Thyroid gland (tissue), 4 donors: ENCODE data around the gene PLEKHA5. TPM values are rescaled to one million over a fixed set of nuclear protein-coding genes. Genes with fewer than 3 reads are reported as not detected.

Source experiments
- DNase-seq, 2 donors: peaks; one replicate each; pipeline ENCODE4 v3.0.0-alpha.2; 2019
- H3K27ac ChIP-seq, 3 donors: fragments of 200-600 bp; sonication (generic); 1 replicate in 2 of 3; 2 replicates in 1 of 3; pipeline ENCODE4 v1.5.1; 2016 to 2019; ENCODE audit warnings: mild to moderate bottlenecking in 1 of 3, moderate library complexity in 1 of 3
- H3K27me3 ChIP-seq: fragments of 200-600 bp; sonication (generic); one replicate; pipeline ENCODE4 v1.5.1; 2019
- H3K36me3 ChIP-seq, 2 donors: fragments of 200-600 bp; sonication (generic); one replicate each; pipeline ENCODE4 v1.5.1; 2016 to 2019
- H3K4me1 ChIP-seq, 2 donors: fragments of 200-600 bp; sonication (generic); one replicate each; pipeline ENCODE4 v1.5.1; 2017 to 2019
- H3K4me3 ChIP-seq, 3 donors: fragments of 200-600 bp; sonication (generic); replicated peaks in 1 of 3; 1 replicate in 2 of 3; 2 replicates in 1 of 3; pipeline ENCODE4 v1.5.1; 2016; ENCODE audit warnings: mild to moderate bottlenecking in 1 of 3
- H3K9me3 ChIP-seq: fragments of 200-600 bp; sonication (generic); one replicate; pipeline ENCODE4 v1.5.1; 2017
- CTCF ChIP-seq, 6 experiments: fragments of 200-600 bp in 3 of 6; fragments of 450-650 bp in 3 of 6; sonication (generic) in 3 of 6; IDR thresholded peaks; one replicate each; pipeline ENCODE4 v1.5.1; 2016 to 2019; ENCODE audit warnings: antibody characterized with exemption in 6 of 6, mild to moderate bottlenecking in 2 of 6, inconsistent platforms in 1 of 6, moderate library complexity in 1 of 6
- POLR2A ChIP-seq, 2 donors: fragments of 450-650 bp; IDR thresholded peaks; one replicate each; pipeline ENCODE4 v1.6.1; 2017; ENCODE audit warnings: antibody characterized with exemption in 2 of 2, mild to moderate bottlenecking in 2 of 2, moderate library complexity in 1 of 2
- WGBS, 2 donors: methylation state at CpG; one replicate each; pipeline ENCODE4 v1.1.5; 2017; 5-methylcytosine and 5-hydroxymethylcytosine counted together
- intact Hi-C: fragments of 100-400 bp; cut with DNase I; formaldehyde crosslinking; loops from one replicate; pipeline ENCODE4 v1.15.1; 2023
- total RNA-seq, 4 donors: library from RNA; depleted of rRNA; stranded (reverse); fragments of >200 nt; gene quantifications; one replicate each; pipeline ENCODE4 v1.2.3, GENCODE V29; 2016

Gene PLEKHA5
- total RNA-seq, 4 donors from 2014 or later: 35.4 to 48.6 (median 40.8) TPM

- TF ChIP-seq CTCF (IDR thresholded peaks at IDR 0.05): no peak
- TF ChIP-seq POLR2A (IDR thresholded peaks at IDR 0.05): no peak
- Histone ChIP-seq H3K9me3 (no peaks in the 10 kb centered on the region), H3K36me3 (peaks cover 7 to 16% of the 10 kb centered on the region in 2 donors), H3K27me3 (no peaks in the 10 kb centered on the region), H3K4me1 (no peaks in the 10 kb centered on the region), H3K4me3 (no peak overlapping the region), H3K27ac (no peak overlapping the region)
- WGBS, 2 donors: 96% methylated on average over 2 of the region's 2 CpGs
- no peak for DNase-seq
- intact Hi-C loops: no loop called here
Observed at GRCh38 chr12:19351346-19351745, 221.8 kb downstream of the PLEKHA5 start.

- Histone ChIP-seq H3K27ac (no peak overlapping the region), H3K4me3 (no peak overlapping the region), H3K9me3 (no peaks in the 10 kb centered on the region), H3K27me3 (no peaks in the 10 kb centered on the region), H3K36me3 (peaks cover 20 to 24% of the 10 kb centered on the region in 2 donors), H3K4me1 (no peaks in the 10 kb centered on the region)
- DNase-seq: no peak
- TF ChIP-seq POLR2A (IDR thresholded peaks at IDR 0.05) (no peak), CTCF (IDR thresholded peaks at IDR 0.05) (no peak)
- intact Hi-C loops: no loop called here
- 80 to 84% methylated on average over 6 of the region's 6 CpGs for WGBS, 2 donors
Observed at GRCh38 chr12:19369691-19370148, 240.2 kb downstream of the PLEKHA5 start.

GRCh38 chr12:19373586-19373985 is 244.1 kb downstream of the PLEKHA5 start:
- Histone ChIP-seq H3K27ac (no peak overlapping the region), H3K4me3 (no peak overlapping the region), H3K4me1 (no peaks in the 10 kb centered on the region), H3K9me3 (no peaks in the 10 kb centered on the region), H3K36me3 (peaks cover 6 to 11% of the 10 kb centered on the region in 2 donors), H3K27me3 (no peaks in the 10 kb centered on the region)
- intact Hi-C loops: no loop called here
- no peak for DNase-seq
- WGBS, 2 donors: 93 to 95% methylated on average over 4 of the region's 4 CpGs
- TF ChIP-seq CTCF (IDR thresholded peaks at IDR 0.05): no peak
- no peak for TF ChIP-seq POLR2A (IDR thresholded peaks at IDR 0.05)

GRCh38 chr12:19375888-19376287 is 246.4 kb downstream of the PLEKHA5 start:
- TF ChIP-seq CTCF (IDR thresholded peaks at IDR 0.05) (no peak), POLR2A (IDR thresholded peaks at IDR 0.05) (no peak)
- no peak overlapping the region for H3K4me3 ChIP-seq
- no peaks in the 10 kb centered on the region for H3K9me3 ChIP-seq
- WGBS, 2 donors: 90 to 91% methylated on average over 2 of the region's 2 CpGs
- no peak for DNase-seq
- H3K27me3 ChIP-seq: no peaks in the 10 kb centered on the region
- intact Hi-C loops: no loop called here
- no peak overlapping the region for H3K27ac ChIP-seq
- H3K36me3 ChIP-seq: peaks cover 1 to 8% of the 10 kb centered on the region in 2 donors
- no peaks in the 10 kb centered on the region for H3K4me1 ChIP-seq

- Histone ChIP-seq H3K27me3 (no peaks in the 10 kb centered on the region), H3K9me3 (no peaks in the 10 kb centered on the region), H3K4me1 (no peaks in the 10 kb centered on the region), H3K27ac (no peak overlapping the region), H3K4me3 (no peak overlapping the region), H3K36me3 (peaks cover 0 to 3% of the 10 kb centered on the region in 2 donors)
- no peak for TF ChIP-seq CTCF (IDR thresholded peaks at IDR 0.05)
- no peak for TF ChIP-seq POLR2A (IDR thresholded peaks at IDR 0.05)
- WGBS, 2 donors: 84 to 91% methylated on average over 5 of the region's 5 CpGs
- no peak for DNase-seq
- intact Hi-C loops: no loop called here
Observed at GRCh38 chr12:19376691-19377090, 247.2 kb downstream of the PLEKHA5 start.
